ENCODE results near the gene CHRDL2. TPM values are rescaled to one million over a fixed set of nuclear protein-coding genes. Genes with fewer than 3 reads are reported as not detected.
"Not testable (repeated sequence)": the region's sequence is repeated elsewhere in the genome, so short reads cannot be mapped to it uniquely, and the experiment has no call there.

The CHRDL2 gene
- total RNA-seq, 1 experiment from 2014 or later, result not detected

DNA sequence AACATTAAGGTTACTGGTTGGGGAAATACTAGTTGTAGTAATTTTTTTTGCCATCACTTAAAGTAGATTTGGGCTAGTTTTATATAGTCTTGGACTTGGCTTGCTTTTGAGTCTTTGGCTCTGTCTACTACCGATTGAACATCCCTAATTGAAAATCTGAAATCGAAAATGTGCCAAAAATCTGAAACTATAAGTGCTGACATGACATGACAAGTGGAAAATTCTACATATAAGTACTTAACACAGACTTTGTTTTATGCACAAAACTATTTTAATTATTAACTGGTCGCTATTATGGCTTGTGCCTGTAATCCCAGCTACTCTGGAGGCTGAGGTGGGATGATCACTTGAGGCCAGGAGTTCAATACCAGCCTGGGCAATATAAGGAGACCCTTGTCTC, 39.9 kb upstream of the CHRDL2 start:
- TF ChIP-seq, protein P1, sequence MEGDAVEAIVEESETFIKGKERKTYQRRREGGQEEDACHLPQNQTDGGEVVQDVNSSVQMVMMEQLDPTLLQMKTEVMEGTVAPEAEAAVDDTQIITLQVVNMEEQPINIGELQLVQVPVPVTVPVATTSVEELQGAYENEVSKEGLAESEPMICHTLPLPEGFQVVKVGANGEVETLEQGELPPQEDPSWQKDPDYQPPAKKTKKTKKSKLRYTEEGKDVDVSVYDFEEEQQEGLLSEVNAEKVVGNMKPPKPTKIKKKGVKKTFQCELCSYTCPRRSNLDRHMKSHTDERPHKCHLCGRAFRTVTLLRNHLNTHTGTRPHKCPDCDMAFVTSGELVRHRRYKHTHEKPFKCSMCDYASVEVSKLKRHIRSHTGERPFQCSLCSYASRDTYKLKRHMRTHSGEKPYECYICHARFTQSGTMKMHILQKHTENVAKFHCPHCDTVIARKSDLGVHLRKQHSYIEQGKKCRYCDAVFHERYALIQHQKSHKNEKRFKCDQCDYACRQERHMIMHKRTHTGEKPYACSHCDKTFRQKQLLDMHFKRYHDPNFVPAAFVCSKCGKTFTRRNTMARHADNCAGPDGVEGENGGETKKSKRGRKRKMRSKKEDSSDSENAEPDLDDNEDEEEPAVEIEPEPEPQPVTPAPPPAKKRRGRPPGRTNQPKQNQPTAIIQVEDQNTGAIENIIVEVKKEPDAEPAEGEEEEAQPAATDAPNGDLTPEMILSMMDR (IDR thresholded peaks at IDR 0.05; ENCODE audit: unreplicated experiment), result no peak

GRCh38 chr11:74770456-74770855, 39.2 kb upstream of the CHRDL2 start:
- Mint-ChIP-seq H3K4me1 (ENCODE audit: low read depth, unreplicated experiment) (peaks cover 30% of the 10 kb centered on the region), H3K27ac (ENCODE audit: unreplicated experiment) (no peak overlapping the region), H3K36me3 (ENCODE audit: insufficient read depth, unreplicated experiment) (no peaks in the 10 kb centered on the region), H3K9me3 (ENCODE audit: low read depth, unreplicated experiment) (no peaks in the 10 kb centered on the region), H3K4me3 (ENCODE audit: low read depth, unreplicated experiment) (no peak overlapping the region), H3K27me3 (ENCODE audit: unreplicated experiment) (no peaks in the 10 kb centered on the region)
- no peak for DNase-seq
- TF ChIP-seq, protein P1 (IDR thresholded peaks at IDR 0.05; ENCODE audit: unreplicated experiment), result no peak
- no TSS peak for BruUV-seq (replicated peaks)
- intact Hi-C loops (cut with micrococcal nuclease; ENCODE audit: unreplicated experiment), result no loop called here
- CTCF ChIA-PET, result no interaction called here

More for the DNA sequence above, 39.9 kb upstream of the CHRDL2 start:
- intact Hi-C loops (cut with micrococcal nuclease; ENCODE audit: unreplicated experiment), result no loop called here
- Mint-ChIP-seq H3K9me3 (ENCODE audit: low read depth, unreplicated experiment) (no peaks in the 10 kb centered on the region), H3K4me3 (ENCODE audit: low read depth, unreplicated experiment) (no peak overlapping the region), H3K27me3 (ENCODE audit: unreplicated experiment) (no peaks in the 10 kb centered on the region), H3K4me1 (ENCODE audit: low read depth, unreplicated experiment) (peaks cover 37% of the 10 kb centered on the region), H3K27ac (ENCODE audit: unreplicated experiment) (no peak overlapping the region), H3K36me3 (ENCODE audit: insufficient read depth, unreplicated experiment) (no peaks in the 10 kb centered on the region)
- BruUV-seq (replicated peaks), result no TSS peak
- no peak for DNase-seq
- CTCF ChIA-PET, result no interaction called here

DNA sequence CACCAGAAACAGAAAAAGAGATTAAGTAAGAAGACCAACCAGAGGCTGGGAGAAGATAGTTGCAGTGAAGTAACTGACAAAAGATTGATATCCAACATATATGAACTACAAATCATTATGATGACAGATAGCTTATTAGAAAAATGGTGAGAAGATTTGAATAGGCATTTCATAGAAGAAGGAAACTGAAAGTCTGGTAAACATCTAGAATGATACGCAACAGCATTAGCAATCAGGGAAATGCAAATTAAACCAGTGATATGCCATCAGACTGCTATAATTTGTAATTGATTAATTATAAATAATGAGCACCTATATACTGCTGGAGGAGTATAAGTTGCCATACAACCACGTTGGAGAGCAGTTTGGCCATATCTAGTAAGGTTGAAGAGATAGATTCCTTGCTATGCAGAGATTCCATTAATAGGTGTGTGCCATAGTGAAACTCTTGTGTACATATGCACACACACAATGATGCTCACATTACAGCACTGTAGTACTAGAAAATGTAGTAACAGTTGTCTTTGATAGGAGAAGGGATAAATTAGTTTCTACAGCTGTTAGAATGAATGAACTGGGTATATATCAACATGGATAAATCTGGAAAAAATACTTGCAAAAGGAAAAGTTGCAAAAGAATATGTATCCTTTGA, 38.0 kb upstream of the CHRDL2 start:
- no TSS peak for BruUV-seq (replicated peaks)
- Mint-ChIP-seq H3K4me3 (ENCODE audit: low read depth, unreplicated experiment) (no peak overlapping the region), H3K27ac (ENCODE audit: unreplicated experiment) (no peak overlapping the region), H3K9me3 (ENCODE audit: low read depth, unreplicated experiment) (no peaks in the 10 kb centered on the region), H3K27me3 (ENCODE audit: unreplicated experiment) (no peaks in the 10 kb centered on the region), H3K36me3 (ENCODE audit: insufficient read depth, unreplicated experiment) (peaks cover 4% of the 10 kb centered on the region), H3K4me1 (ENCODE audit: low read depth, unreplicated experiment) (peaks cover 21% of the 10 kb centered on the region)
- intact Hi-C loops (cut with micrococcal nuclease; ENCODE audit: unreplicated experiment), result no loop called here
- DNase-seq, result no peak
- CTCF ChIA-PET, result no interaction called here
- TF ChIP-seq, protein P1 (IDR thresholded peaks at IDR 0.05; ENCODE audit: unreplicated experiment), result no peak

- CTCF ChIA-PET; BruUV-seq (replicated peaks); H3K27ac Mint-ChIP-seq (ENCODE audit: unreplicated experiment); H3K27me3 Mint-ChIP-seq (ENCODE audit: unreplicated experiment); DNase-seq; intact Hi-C loops (cut with micrococcal nuclease; ENCODE audit: unreplicated experiment); H3K9me3 Mint-ChIP-seq (ENCODE audit: low read depth, unreplicated experiment); H3K4me3 Mint-ChIP-seq (ENCODE audit: low read depth, unreplicated experiment): not testable (repeated sequence)
- Mint-ChIP-seq H3K4me1 (ENCODE audit: low read depth, unreplicated experiment) (peaks cover 28% of the 10 kb centered on the region), H3K36me3 (ENCODE audit: insufficient read depth, unreplicated experiment) (peaks cover 11% of the 10 kb centered on the region)
Observed at GRCh38 chr11:74768172-74768651, 37.0 kb upstream of the CHRDL2 start.

DNA sequence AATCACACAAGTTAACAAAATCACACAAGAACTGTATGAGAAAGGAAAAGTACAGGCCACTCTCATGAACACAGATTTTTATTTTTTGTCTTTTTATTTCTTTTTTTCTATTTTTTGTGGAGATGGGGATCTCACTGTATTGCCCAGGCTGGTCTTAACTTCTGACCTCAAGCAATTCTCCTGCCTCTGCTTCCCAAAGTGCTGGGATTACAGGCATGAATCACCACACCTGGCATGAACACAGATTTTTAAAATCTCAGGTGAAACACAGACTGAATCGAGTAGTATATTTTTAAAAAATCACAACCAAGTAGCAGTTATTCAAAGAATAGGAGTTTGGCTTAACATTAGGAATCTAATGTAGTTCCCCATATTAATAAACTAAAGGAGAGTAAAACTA, 35.7 kb upstream of the CHRDL2 start:
- CTCF ChIA-PET, result no interaction called here
- H3K4me3 Mint-ChIP-seq (ENCODE audit: low read depth, unreplicated experiment), result no peak overlapping the region
- peaks cover 23% of the 10 kb centered on the region for H3K4me1 Mint-ChIP-seq (ENCODE audit: low read depth, unreplicated experiment)
- TF ChIP-seq, protein P1 (IDR thresholded peaks at IDR 0.05; ENCODE audit: unreplicated experiment), result no peak
- peaks cover 14% of the 10 kb centered on the region for H3K36me3 Mint-ChIP-seq (ENCODE audit: insufficient read depth, unreplicated experiment)
- H3K9me3 Mint-ChIP-seq (ENCODE audit: low read depth, unreplicated experiment), result peaks cover 2% of the 10 kb centered on the region
- no peak overlapping the region for H3K27ac Mint-ChIP-seq (ENCODE audit: unreplicated experiment)
- no peaks in the 10 kb centered on the region for H3K27me3 Mint-ChIP-seq (ENCODE audit: unreplicated experiment)
- no peak for DNase-seq
- intact Hi-C loops (cut with micrococcal nuclease; ENCODE audit: unreplicated experiment), result no loop called here
- BruUV-seq (replicated peaks), result no TSS peak
